Retinal pigment epithelial cell (primary cell): ENCODE measurements around the gene ARPC1A.

Experiments used
- DNase-seq: peaks from one replicate; pipeline ENCODE4 v3.0.0-alpha.2; 2010; ENCODE audit warnings: low read depth
- H3K4me3 ChIP-seq: 2 replicates; pipeline ENCODE4 v1.5.1; 2011; ENCODE audit warnings: mild to moderate bottlenecking, low read length, control low read depth, moderate library complexity
- TF ChIP-seq, protein P1 (sequence below): conservative IDR thresholded peaks from 2 replicates; pipeline ENCODE4 v1.5.1; 2011; ENCODE audit warnings: low read depth, low read length, control low read depth, inconsistent platforms

Gene ARPC1A

GRCh38 chr7:99363286-99363685, 37.6 kb downstream of the ARPC1A start:
- H3K4me3 ChIP-seq: no peak overlapping the region
- TF ChIP-seq, protein P1, sequence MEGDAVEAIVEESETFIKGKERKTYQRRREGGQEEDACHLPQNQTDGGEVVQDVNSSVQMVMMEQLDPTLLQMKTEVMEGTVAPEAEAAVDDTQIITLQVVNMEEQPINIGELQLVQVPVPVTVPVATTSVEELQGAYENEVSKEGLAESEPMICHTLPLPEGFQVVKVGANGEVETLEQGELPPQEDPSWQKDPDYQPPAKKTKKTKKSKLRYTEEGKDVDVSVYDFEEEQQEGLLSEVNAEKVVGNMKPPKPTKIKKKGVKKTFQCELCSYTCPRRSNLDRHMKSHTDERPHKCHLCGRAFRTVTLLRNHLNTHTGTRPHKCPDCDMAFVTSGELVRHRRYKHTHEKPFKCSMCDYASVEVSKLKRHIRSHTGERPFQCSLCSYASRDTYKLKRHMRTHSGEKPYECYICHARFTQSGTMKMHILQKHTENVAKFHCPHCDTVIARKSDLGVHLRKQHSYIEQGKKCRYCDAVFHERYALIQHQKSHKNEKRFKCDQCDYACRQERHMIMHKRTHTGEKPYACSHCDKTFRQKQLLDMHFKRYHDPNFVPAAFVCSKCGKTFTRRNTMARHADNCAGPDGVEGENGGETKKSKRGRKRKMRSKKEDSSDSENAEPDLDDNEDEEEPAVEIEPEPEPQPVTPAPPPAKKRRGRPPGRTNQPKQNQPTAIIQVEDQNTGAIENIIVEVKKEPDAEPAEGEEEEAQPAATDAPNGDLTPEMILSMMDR: no peak
- DNase-seq: no peak

GRCh38 chr7:99365318-99366141, 39.8 kb downstream of the ARPC1A start:
- no peak for DNase-seq
- H3K4me3 ChIP-seq: no peak overlapping the region
- TF ChIP-seq, protein P1: peak; percentile 71

- no peak overlapping the region for H3K4me3 ChIP-seq
- no peak for DNase-seq
- TF ChIP-seq, protein P1: no peak
Observed at GRCh38 chr7:99366646-99367045, 40.9 kb downstream of the ARPC1A start.

- H3K4me3 ChIP-seq: no peak overlapping the region
- DNase-seq: no peak
- TF ChIP-seq, protein P1: no peak
Observed at GRCh38 chr7:99368750-99369389, 43.2 kb downstream of the ARPC1A start.

- no peak for DNase-seq
- TF ChIP-seq, protein P1: no peak
- no peak overlapping the region for H3K4me3 ChIP-seq
Observed at GRCh38 chr7:99369767-99370391, 44.2 kb downstream of the ARPC1A start.

GRCh38 chr7:99371376-99371920, 45.8 kb downstream of the ARPC1A start:
- DNase-seq: no peak
- TF ChIP-seq, protein P1: no peak

More at GRCh38 chr7:99371376-99371920, 45.8 kb downstream of the ARPC1A start:
- H3K4me3 ChIP-seq: no peak overlapping the region
